AML-193 (cell line): ENCODE data around the gene ZNF407.
"Not testable (repeated sequence)": the region's sequence is repeated elsewhere in the genome, so short reads cannot be mapped to it uniquely, and the experiment has no call there.

Source experiments
- DNase-seq, 2 experiments: peaks; one replicate each; lab custom pipeline; 2025; lab: John Stamatoyannopoulos, UW

ZNF407 gene

DNA sequence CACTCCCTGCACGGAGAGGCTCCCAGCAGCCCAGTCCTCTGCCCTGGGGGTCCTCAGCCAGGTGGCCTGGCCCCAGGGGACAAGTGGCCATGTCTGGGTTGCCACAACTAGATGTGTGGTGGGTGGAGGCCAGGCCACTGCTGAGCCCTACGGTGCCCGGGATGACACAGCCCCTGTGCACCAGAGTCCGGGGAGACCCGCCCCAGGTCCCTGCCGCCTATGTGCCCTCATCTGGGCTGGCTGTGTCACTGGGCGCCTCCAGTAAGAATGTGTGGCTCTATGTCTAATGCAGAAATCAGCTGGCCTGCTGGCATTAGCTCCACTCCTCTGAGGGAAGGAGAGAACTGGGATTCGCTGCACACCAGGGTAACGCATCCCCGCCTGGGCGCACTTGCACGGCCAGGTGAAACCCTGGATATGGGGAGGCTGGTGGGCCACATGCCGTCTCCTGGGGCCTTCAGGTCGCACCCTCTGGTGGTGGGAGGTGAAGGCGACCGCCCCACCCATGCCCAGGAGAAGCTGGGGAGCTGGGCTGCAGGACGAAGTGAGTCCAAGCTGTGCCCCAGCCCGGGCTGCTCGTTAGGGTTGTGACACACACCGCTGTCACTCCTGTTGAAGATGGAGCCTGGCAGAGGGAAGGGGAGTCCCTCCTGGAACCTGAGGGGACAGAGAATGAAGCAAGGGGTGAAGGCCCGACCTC lies 475.2 kb downstream of the ZNF407 start:
- DNase-seq: no peak

DNA sequence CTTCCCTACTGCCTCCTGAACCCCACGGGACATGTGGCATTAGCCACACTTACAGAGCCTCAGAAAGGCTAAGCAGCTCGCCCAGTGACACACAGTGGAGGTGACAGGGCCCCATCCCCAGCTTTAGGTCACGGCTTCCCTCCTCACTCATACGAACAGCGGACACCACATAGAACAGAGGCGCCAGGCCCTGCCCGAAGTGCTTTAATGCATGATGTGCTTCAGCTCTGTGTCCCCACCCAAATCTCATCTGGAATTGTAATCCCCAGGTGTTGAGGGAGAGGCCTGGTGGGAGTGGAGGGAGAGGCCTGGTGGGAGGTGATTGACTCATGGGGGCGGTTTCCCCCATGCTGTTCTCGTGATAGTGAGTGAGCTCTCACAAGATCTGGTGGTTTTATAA lies 476.0 kb downstream of the ZNF407 start:
- no peak for DNase-seq

DNA sequence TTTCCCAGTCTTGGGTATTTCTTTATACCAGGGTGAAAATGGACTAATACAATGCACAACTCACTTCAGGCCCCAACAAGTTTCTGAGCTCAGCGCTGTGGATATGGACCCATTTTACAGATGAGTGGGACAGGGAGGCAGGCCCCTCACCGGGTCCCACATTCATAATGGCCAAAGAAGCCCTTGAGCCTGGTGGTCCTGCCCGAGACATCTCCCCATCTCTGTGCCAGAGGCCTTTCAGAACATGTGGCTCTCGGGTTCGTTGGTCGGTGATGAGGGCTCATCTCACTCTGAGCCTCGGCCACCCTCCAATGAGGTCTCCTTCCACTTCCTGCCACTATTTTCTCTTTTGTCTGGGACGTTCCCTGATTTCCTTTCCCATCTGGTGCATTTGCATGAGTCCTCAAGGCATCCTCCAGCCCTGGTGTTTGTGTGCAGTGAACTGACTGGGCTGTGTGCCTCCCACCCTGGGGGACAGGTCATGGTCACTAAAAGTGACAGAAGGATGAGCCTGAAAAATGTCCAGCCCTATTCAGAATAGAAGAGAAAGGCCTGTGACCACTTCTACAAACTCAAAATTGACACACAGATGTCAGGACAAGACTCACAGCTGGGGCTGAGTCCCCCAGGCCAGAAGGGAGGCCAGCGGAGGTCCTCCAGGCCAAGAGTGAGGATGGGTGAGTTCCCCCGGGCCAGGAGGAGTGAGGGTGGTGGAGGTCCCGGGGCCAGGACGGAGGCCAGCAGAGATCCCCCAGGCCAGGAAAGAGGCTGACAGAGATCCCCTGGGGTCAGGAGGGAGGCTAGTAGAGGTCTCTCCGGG lies 476.7 kb downstream of the ZNF407 start:
- DNase-seq: no peak

DNA sequence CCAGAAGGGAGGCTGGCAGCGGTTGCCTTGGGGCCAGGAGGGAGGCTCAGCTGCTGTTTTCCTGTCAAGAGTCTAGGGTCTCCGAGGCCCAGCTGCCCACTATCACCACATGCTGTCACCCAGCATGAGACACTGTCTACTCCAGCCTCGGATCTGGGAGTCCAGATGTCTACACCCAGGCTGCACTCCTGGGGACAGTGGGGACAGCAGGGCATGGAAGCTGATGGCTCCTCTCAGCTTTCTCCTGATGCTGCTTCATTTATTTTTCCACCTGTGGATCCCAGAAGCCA lies 477.3 kb downstream of the ZNF407 start:
- DNase-seq: no peak

DNA sequence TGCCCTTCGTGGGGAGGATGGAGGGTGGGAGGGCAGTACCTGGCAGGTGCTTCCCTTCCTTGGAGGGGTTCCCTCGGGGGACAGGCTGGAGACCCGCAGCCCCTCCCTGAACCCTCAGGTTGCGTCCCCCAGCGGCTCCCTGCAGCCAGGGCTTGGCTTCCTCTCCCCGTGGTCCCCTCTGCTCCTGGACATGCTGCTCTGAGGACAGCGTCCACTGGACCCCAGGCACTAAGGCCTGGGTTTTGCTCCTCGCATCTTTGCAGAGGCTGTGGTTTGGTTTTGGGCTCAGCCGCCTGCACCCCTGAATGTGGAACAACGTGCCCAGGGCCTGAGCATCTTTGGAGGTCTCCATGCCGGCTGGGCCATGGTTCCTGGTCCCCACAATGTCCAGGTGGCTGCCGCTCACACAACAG lies 477.8 kb downstream of the ZNF407 start:
- no peak for DNase-seq

DNA sequence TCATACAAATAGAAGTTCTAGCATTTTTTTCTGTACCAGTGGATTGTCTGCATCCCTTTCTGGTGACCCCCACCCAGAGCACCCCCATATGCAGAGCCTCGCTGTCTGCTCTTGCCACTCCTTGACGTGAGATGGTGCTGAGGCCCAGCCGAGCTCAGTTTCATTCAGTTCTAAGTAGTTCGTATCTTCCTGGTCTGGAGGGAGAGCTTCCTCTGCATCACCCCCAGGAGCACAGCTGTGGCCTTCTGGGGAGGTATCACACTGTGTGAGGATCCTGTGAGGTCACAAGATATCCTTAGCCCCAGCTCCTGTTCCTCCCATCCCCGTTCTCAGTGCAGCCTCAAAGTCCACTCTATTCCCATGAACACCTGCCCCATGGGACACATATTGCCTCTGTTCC lies 478.6 kb downstream of the ZNF407 start:
- no peak for DNase-seq

DNA sequence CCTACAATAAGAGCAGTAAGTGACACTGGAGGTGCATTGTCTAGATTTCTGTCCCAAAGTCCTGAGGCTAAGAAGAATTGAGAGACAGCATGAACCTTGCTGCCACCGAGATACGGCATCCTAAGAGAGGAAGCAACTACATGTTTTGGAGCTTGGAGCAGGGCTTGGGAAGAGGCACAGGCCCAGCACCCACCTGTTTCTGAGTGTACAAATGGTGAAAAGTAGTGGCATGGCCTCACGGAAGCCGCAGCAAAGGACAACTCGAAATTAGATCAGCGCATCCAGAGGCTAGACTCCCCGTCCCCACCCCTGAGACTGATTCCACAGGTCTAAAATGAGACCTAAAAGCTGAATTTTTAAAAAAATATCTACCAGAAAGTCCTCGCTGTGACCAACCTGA lies 483.8 kb downstream of the ZNF407 start:
- DNase-seq: no peak

DNA sequence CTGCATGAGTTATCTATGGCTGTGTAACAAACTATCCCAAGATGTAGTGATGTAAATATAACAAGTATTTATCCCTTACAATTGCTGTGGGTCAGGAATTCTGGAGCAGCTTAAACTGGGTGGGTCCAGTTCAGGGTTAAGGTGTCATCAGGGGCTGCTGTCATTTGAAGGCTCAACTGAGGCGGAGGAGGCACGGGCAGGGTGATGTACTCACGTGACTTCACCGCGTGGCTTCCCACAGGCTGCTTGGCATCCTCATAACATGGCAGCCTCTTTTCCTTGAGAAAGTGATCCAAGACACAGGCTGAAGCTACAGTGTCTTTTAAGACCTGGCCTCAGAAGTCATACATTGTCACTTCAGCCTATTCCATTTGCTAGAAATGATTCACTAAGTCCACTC lies 485.5 kb downstream of the ZNF407 start:
- DNase-seq: no peak

DNA sequence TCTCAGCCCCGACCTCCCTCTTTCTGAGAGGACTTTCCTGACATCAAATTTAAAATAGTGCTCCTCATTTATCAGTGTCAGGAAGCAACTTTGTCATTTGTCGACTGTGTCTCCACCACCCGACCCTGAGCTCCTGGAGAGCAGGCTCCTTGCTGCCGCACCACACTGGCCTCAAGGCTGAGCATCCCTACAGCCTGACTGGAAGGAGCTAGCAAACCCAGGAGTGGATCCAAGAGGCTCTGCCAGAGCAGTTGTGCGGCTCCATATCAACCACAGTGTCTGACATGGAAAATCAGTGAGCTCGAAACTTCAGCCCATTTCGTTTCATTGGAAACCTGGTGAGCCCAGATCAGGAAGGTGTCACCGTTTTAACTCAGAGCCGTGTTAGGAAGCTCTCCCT lies 486.1 kb downstream of the ZNF407 start:
- DNase-seq: no peak

DNA sequence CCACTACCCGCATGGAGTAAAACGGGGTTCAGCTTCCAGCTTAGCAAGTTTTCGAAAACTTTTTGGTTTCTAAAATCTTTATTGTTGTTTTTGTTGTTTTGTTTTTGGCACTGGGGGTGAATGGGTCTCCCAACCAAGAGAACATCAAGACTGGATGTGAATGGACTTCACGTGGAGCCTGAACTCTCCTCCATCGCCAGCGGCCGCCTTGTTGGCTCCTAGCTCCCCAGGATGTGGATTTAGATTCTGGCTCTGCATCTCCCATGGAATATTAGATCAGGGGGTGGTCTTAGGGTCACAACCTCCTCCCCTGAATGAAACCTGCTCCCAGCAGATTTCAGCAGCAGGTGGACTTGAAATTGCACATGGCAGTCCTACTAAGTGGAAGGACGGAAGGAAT lies 488.0 kb downstream of the ZNF407 start:
- DNase-seq: not testable (repeated sequence)

DNA sequence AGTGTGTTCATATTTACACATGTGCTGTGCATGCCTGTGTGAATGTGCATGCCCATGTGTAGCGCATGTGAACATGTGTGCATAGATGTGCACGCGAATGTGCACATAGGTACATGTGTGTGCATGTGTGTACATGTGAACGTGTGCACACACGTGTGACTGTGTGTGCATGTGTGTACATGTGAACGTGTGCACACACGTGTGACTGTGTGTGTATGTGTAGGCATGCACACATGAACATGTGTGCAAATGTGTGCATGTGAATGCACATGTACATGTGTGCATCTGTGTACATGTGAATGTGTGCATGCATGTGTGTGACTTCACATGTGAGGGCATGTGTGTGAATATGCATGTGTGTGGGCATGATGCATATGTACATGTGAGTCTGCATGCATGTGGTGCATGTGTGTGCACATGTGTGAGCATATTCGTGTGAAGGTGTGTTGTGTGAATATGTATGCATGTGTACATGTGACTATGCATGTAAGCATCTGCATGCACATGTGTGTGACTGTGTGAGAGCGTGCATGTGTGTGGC lies 488.9 kb downstream of the ZNF407 start:
- DNase-seq: no peak

DNA sequence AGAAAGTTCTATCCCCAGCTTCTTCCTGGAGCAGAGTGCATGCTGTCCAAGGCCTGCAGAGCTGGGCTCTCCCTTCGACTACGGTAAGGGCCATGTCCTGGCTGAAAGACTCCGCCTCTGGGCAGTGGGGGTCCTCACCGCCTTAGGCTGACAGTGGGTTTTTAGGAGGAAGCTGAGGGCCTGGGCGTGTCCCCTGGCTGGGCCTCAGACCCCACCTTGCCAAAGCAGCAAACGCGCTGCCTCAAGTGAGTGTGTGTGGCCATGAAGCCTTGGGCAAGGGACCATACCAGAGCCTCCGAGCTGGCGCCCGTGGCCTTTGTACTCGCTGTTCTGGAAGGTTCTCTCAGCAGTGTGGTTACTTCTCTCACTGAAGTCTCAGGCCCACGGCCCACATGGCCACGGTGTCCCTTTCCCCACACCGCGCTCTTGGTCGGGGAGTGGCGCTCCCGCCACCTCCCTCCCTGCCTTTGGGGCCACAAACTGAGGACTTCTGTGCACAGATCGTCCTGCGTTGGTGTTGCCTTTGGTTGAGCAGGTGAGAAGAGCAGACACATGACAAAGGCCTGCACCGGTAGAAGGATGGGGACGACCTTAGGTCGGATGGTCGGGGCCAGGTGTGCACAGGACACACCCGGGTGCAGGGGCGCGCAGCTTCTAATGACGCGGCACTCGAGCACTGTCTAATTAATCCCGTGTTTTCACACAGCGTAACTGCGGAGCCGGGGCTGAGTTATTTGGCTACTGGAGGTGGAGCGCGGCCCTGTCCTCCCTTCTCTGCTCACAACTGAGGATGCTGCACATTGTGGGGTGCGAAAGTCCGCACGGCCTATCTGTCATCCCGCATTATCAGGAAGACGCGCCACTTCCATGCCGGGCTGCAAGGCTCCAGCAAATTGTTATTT lies 489.7 kb downstream of the ZNF407 start:
- DNase-seq: no peak

DNA sequence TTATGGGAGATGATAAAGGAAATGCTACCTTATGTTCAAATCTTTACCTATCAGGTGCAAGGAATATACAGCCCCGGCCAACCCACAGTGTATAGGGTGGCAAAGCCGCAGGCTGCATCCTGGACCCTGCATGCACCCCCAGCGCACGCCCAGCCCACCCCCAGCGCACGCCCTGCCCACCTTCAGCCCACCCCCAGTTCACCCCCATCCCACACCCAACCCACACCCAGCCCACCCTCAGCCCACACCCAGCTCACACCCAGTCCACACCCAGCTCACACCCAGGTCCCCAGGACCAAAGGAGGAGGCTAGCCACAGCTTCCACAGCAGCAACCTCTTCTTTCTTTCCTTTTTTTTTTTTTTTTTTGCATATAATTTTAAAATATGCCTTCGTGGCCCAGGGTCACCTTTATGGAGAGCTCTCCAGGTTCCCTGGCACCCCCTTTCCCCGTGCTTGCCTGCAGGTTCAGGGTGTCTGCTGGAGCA lies 490.4 kb downstream of the ZNF407 start:
- no peak for DNase-seq

DNA sequence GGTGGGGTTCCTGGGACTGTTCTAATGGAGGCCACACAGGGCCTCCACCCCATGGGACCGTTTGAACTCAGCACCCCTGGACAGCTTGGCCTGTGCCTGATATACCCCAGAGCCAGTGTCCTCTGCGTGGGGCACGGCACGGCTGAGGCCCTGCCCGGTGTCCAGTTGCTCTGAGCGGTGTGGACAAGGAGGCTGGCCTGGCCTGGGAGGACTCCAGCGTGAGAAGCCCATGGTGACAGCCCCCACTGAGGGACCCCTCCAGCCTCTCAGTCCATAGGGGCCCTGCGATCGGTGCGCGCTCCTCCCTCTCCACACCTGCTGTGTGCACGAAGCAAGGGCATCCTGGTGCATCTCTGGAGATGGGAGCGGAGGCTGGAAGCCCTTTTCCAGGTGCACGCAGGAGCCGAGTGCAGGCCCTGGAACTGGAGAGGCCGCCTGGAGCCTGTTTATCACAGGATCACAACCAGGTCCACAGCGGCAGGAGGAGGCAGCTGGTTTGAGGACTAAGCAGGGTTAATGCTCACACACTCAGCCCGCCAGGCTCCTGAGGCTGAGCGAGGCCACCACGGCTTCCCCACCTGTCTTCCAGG lies 491.0 kb downstream of the ZNF407 start:
- DNase-seq: no peak

DNA sequence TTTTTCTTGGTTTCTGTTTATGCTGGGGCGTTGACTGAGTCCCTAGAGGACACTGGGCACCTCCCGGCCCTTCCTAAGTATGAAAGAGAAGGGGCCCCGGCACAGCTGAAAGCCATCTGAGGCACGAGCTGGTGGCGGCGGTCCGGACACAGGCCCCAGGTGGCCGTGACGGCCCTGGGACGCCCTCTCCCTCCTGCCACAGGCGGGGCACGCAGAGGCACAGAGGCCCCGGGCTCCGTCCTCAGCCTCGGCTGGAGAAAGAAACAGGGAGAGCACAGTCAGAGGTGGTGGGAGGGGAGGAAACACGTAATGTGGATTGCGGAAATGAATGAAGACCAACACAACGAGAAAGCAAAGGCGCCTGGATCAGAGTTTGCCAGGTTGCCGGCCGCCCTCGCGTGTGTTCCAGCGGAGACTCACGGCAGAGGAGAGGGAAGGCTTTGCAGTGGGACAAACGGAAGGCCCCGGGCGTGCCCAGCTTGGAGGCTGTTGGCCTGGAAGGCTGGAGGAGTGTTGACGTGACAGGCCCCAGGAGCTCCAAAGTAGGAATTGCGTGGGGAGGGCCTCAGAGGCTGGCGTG lies 492.2 kb downstream of the ZNF407 start:
- no peak for DNase-seq

DNA sequence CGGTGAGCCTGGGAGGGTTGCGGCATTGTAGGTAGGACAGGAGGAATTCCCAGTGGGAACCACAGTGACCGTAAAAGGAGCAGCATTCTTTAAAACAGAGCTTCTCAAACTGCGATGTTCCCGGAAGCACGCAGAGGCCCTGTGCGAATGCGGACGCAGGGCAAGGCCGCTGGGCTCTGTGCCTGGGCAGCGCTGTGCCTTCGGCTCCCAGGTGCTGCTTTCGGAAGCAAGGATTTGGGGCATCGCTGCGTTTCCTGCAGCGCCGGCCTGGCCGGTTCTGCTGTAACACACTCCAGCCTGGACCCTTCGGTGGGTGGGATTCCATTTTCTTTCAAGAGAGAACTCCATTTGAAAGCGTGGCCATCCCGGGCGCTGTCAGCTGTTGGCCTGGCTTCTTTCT lies 492.7 kb downstream of the ZNF407 start:
- no peak for DNase-seq

DNA sequence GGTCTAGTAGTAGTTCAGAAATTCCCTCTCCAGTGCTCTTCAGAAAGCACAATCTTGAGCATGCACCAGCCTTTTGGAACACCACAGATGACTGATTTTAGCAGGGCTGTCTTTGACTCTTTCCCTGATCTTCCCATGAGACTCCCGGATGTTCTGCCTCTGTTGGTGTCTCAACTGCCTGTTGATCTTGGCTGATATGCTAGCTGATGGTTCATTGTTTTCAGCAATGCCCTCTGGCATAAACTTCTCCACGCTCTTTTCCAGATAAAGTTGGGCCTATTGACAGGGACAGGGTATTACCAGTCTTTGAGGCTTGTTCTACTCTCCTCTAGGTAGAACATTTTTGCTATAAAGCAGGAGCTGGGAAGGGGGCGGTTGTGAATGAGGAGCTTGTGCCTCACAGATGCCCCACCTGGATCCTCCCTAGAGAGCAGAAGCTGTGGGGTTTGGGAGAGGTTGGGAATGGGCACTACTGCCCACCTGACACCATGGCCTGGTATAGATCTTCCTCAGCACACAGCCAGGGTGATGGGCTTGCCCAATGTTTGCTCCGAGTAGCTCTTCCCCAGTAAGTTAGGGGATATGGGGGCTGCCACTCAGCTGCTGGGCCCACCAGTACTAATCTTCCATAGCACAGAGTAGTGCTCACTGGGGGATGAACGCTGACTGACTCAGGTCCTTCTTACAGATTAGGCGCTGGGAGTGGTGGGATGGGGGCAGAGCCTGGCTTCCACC lies 500.0 kb downstream of the ZNF407 start:
- no peak for DNase-seq

DNA sequence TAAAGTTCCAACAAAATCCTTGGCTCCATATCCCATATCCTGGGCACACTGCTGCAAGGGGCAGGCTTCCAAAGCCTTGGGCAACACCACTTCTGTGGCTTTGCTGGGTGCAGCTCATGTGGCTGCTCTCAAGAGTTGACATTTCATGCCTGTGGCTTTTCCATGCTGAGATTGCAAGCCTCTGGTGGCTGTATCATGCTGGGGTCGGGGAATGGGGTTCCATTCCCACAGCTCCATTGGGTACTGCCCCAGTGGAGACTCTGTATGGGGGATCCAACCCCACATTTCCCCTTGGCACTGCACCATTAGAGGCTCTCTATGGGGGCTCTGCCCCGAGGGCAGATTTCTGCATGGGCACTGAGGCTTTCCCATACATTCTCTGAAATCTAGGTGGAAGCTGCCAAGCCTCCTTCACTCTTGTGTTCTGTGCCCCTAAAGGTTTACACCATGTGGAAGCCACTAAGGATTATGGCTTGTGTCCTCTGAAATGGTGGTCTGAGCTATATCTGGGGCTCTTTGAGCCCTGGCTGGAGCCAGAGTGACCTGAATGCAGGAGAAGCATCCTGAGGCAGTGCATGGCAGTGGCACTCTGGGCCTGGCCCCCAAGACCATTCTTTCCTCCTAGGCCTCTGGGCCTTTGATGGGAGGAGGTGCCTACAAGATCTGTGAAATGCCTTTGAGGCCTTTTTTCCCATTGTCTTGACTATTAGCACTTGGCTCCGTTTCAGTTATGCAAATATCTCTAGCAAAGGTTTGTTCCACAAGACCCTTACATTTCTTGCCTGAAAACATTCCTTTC lies 503.4 kb downstream of the ZNF407 start:
- DNase-seq: no peak

DNA sequence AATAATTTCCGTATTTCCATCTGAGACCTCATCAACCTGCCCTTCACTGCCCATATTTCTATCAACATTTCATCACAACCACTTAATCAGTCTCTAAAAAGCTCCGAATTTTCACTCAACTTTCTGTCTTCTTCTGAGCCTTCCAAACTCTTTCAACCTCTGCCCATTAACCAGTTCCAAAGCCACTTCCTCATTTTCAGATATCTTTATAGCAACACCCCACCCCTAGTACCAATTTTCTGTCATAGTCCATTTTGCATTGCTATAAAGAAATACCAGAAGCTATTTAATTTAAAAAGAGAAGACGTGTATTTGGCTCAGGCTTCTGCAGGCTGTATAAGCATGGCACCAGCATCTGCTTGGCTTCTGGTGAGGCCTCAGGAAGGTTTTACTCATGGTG lies 504.2 kb downstream of the ZNF407 start:
- no peak for DNase-seq

DNA sequence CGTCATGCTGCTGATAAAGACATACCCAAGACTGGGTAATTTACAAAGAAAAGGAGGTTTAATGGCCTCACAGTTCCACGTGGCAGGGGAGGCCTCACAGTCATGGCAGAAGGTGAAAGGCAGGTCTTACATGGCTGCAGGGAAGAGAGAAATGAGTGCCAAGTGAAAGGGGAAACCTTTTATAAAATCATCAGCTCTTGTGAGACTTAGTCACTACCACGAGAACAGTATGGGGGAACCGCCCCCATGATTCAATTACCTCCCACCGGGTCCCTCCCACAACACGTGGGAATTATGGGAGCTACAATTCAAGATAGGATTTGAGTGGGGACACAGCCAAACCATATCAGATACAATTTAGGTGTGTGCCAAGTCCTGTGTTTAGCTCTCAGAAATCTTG lies 506.4 kb downstream of the ZNF407 start:
- DNase-seq: not testable (repeated sequence)
